Activated CD8-positive, alpha-beta memory T cell treated with anti-CD3 and anti-CD28 coated beads, Interleukin-2, amount 10 ng/mL, durations not matched to agents 7 days and 5 days (primary cell): ENCODE measurements around the gene MYOZ3. TPM values are rescaled to one million over a fixed set of nuclear protein-coding genes. Genes with fewer than 3 reads are reported as not detected.

ENCODE experiments used
- ATAC-seq: fragments of 150-1000 bp; cut with Tn5 transposase; one replicate; pipeline ENCODE4 v1.10.0; 2021; ENCODE audit warnings: moderate library complexity
- CTCF ChIA-PET: fragments of 350-600 bp; sonication (Branson Sonifier 250); formaldehyde crosslinking; loops from one replicate; lab custom pipeline; 2021; ENCODE audit warnings: antibody characterized with exemption; lab: Charles Lee
- DNase-seq: peaks from one replicate; pipeline ENCODE4 v3.0.0-alpha.2; 2020
- H3K27ac Mint-ChIP-seq: one replicate; pipeline ENCODE4 v1.8.0; 2021; ENCODE audit warnings: mild to moderate bottlenecking, mixed read lengths
- H3K27me3 Mint-ChIP-seq: one replicate; pipeline ENCODE4 v1.8.0; 2021; ENCODE audit warnings: mixed read lengths
- H3K36me3 Mint-ChIP-seq: one replicate; pipeline ENCODE4 v1.8.0; 2021; ENCODE audit warnings: mild to moderate bottlenecking, mixed read lengths
- H3K4me1 Mint-ChIP-seq: one replicate; pipeline ENCODE4 v1.8.0; 2021; ENCODE audit warnings: mixed read lengths
- H3K4me3 Mint-ChIP-seq: one replicate; pipeline ENCODE4 v1.8.0; 2021; ENCODE audit warnings: mild to moderate bottlenecking, moderate library complexity, mixed read lengths
- H3K9me3 Mint-ChIP-seq: one replicate; pipeline ENCODE4 v1.8.0; 2022; ENCODE audit warnings: low read depth, mixed read lengths
- total RNA-seq, 2 experiments: library from RNA; stranded (reverse); gene quantifications; one replicate each; pipeline ENCODE4 v1.2.3, GENCODE V29; 2021

Gene MYOZ3
- total RNA-seq, 2 experiments from 2014 or later = not detected

DNA sequence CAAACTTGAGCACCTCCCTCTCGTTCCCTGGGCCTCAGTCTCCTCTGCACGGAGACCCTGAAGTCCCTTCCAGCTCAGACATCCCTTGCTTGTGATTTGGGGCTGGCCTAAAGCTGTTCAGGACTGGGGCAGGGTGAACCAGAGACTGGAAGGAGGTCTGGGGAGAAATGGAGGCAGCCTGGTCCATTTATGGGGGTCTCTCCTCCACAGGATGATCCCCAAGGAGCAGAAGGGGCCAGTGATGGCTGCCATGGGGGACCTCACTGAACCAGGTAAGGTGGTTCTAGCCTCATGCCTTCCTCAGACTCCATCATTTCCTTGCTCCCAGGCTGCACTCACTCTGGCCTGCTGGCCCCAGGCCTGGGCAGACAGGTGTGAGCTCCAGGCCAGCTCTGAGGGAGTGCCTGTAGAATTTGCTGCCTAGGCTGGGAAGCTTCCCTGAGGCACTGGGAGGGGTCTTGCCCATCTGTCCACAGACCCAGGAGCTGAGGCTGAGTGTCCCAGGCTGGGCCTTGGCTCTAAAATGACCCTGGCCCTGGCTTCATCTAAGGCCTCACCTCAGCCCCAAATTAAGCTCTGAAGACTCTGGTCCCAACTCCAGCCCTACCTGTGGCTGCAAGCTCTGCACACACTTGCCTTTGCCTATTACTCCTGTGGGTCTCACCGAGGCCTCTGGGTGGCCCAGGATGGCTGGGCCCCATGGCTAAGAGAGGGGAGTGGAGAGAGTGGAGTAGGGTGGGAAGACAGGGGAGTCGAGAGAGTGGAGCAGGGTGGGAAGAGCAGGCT, 1.9 kb downstream of the MYOZ3 start:
- H3K36me3 Mint-ChIP-seq = no peaks in the 10 kb centered on the region
- H3K9me3 Mint-ChIP-seq = no peaks in the 10 kb centered on the region
- no peak overlapping the region for H3K4me3 Mint-ChIP-seq
- no peak for ATAC-seq
- no peak for DNase-seq
- H3K4me1 Mint-ChIP-seq = no peaks in the 10 kb centered on the region
- peaks cover 13% of the 10 kb centered on the region for H3K27me3 Mint-ChIP-seq
- H3K27ac Mint-ChIP-seq = no peak overlapping the region
- CTCF ChIA-PET = interaction anchor here (1.0 to 1.5 kb wide), 2 partner anchors 10 to 20 kb away, joined by 3 read pairs; no protein-coding TSS in a partner anchor

GRCh38 chr5:150663936-150664335, 2.9 kb downstream of the MYOZ3 start:
- H3K27ac Mint-ChIP-seq = no peak overlapping the region
- H3K36me3 Mint-ChIP-seq = no peaks in the 10 kb centered on the region
- H3K4me3 Mint-ChIP-seq = no peak overlapping the region
- no peaks in the 10 kb centered on the region for H3K9me3 Mint-ChIP-seq
- no peaks in the 10 kb centered on the region for H3K4me1 Mint-ChIP-seq
- CTCF ChIA-PET = interaction anchor here (1.0 to 1.5 kb wide), 2 partner anchors 9 to 21 kb away, joined by 3 read pairs; no protein-coding TSS in a partner anchor
- peaks cover 12% of the 10 kb centered on the region for H3K27me3 Mint-ChIP-seq
- no peak for DNase-seq
- ATAC-seq = no peak

DNA sequence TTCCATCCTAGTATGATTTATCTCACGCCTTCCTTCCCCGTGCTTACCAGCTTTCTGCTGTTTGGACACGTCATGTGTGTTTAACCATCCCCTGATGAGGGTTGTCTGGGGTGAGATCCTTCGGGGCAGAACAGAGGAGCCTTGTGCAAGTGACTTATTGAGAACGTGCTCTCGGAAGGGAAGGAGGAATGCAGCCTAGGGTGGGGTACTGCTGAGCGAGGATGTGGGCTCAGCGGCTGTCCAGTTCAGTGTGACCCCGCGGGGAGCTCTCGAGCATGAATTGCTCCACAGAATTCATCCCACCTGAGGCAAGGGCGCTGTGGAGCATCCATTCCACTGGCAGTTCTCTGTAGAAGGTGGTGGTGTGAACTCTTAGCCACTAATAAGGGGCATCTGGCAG, 4.0 kb downstream of the MYOZ3 start:
- no peaks in the 10 kb centered on the region for H3K4me1 Mint-ChIP-seq
- CTCF ChIA-PET = no interaction called here
- no peak overlapping the region for H3K27ac Mint-ChIP-seq

DNA sequence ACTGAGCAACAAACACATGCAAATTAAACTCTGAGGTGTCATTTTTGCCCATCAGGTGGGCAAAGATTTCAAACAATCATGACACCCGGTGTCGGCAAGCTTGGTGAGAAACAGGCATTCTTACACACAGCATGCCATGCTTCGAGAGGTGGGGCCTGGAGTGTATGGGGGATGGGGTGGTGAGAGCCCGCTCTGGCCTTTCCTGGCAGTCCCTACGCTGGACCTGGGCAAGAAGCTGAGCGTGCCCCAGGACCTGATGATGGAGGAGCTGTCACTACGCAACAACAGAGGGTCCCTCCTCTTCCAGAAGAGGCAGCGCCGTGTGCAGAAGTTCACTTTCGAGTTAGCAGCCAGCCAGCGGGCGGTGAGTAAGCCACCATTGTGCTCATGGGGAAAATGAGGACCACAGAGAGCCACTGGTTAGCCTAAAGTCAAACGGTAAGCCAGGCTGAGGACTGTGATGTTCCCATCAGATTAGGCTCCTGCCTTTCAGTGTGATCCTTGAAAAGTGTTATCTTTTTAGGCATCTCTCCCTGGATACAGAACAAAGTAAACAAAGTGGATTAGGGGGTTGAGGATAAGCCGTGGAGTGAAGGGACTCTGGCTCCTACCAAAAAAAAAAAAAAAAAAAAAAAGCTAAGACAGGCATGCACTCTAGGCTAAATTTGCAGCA, 9.4 kb downstream of the MYOZ3 start:
- Mint-ChIP-seq H3K36me3 (no peaks in the 10 kb centered on the region), H3K27ac (no peak overlapping the region), H3K4me1 (peaks cover 4% of the 10 kb centered on the region), H3K4me3 (no peak overlapping the region), H3K27me3 (peaks cover 25% of the 10 kb centered on the region), H3K9me3 (no peaks in the 10 kb centered on the region)
- CTCF ChIA-PET = no interaction called here
- ATAC-seq (no peak), DNase-seq (no peak)

More for the DNA sequence above, 4.0 kb downstream of the MYOZ3 start:
- Mint-ChIP-seq H3K4me3 (no peak overlapping the region), H3K36me3 (no peaks in the 10 kb centered on the region), H3K27me3 (peaks cover 15% of the 10 kb centered on the region), H3K9me3 (no peaks in the 10 kb centered on the region)
- no peak for ATAC-seq
- DNase-seq = no peak

DNA sequence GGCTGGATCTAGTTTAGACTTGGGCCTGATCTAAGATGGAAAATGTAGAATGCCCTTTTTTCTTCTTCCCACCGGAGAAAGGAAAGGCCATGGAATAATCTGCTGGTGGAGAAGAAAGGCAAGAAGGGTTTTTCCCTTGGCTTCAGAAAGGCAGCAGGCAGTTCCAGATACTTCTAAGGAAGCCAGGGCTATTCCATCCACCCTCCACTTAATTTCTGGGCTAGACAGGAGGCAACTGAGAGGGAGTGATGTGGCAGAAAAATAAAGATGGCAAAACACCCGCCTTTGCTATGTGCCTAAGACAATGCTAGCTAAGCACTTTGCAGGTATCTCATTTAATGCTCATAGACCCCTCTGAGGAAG, 9.9 kb downstream of the MYOZ3 start:
- DNase-seq (no peak), ATAC-seq (no peak)
- no peaks in the 10 kb centered on the region for H3K36me3 Mint-ChIP-seq
- H3K9me3 Mint-ChIP-seq = no peaks in the 10 kb centered on the region
- H3K4me3 Mint-ChIP-seq = no peak overlapping the region
- no peak overlapping the region for H3K27ac Mint-ChIP-seq
- peaks cover 25% of the 10 kb centered on the region for H3K27me3 Mint-ChIP-seq
- CTCF ChIA-PET = interaction anchor here (1.0 to 1.1 kb wide), 3 partner anchors 10 to 108 kb away, joined by 3 to 4 read pairs (median 3); partner anchors contain the start of genes MYOZ3 and SMIM3
- H3K4me1 Mint-ChIP-seq = peaks cover 4% of the 10 kb centered on the region

GRCh38 chr5:150671509-150672236, 10.6 kb downstream of the MYOZ3 start:
- H3K27me3 Mint-ChIP-seq = peaks cover 25% of the 10 kb centered on the region
- peaks cover 4% of the 10 kb centered on the region for H3K4me1 Mint-ChIP-seq
- peak overlapping the region; percentile 65 for H3K4me3 Mint-ChIP-seq
- ATAC-seq (peak; percentile 64), DNase-seq (peak; percentile 36)
- CTCF ChIA-PET = interaction anchor here (1.0 to 1.3 kb wide), 4 partner anchors 8 to 107 kb away, joined by 3 to 4 read pairs (median 3); partner anchors contain the start of genes MYOZ3 and SMIM3
- H3K9me3 Mint-ChIP-seq = no peaks in the 10 kb centered on the region
- H3K27ac Mint-ChIP-seq = no peak overlapping the region
- H3K36me3 Mint-ChIP-seq = no peaks in the 10 kb centered on the region

DNA sequence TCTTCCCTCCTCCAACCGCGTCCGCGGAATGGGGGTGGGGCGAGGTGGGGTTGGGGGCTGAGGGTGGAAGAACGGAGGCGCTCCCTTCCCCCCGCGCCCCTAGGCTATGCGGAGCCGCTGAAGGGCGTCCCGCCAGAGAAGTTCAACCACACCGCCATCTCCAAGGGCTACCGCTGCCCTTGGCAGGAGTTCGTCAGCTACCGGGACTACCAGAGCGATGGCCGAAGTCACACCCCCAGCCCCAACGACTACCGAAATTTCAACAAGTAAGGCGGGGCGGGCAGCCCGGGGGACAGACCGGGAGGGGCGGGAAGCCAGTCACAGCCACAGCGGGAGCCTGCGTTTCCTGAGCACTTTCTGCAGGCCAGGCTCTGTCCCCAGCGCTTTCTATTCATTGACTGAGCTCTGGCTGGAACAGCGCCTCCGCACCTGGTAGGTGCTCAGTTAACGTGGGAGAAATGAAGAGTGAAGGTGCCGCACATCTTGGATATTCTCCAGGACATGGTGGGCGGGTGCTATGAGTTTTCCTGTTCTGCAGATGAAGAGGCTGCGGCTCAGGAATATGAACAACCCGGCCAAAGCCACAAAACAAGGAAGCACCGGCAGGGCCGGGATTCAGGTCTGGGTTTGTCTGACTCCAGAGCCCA, 11.3 kb downstream of the MYOZ3 start:
- H3K9me3 Mint-ChIP-seq = no peaks in the 10 kb centered on the region
- H3K36me3 Mint-ChIP-seq = no peaks in the 10 kb centered on the region
- no peak overlapping the region for H3K27ac Mint-ChIP-seq
- CTCF ChIA-PET = interaction anchor here (0.9 to 1.3 kb wide), 3 partner anchors 9 to 12 kb away, joined by 3 to 4 read pairs (median 3); partner anchors contain the start of gene MYOZ3
- DNase-seq (peak; percentile 43), ATAC-seq (peak; percentile 62)
- H3K4me1 Mint-ChIP-seq = peaks cover 4% of the 10 kb centered on the region
- peak overlapping the region; percentile 65 for H3K4me3 Mint-ChIP-seq
- peaks cover 25% of the 10 kb centered on the region for H3K27me3 Mint-ChIP-seq

DNA sequence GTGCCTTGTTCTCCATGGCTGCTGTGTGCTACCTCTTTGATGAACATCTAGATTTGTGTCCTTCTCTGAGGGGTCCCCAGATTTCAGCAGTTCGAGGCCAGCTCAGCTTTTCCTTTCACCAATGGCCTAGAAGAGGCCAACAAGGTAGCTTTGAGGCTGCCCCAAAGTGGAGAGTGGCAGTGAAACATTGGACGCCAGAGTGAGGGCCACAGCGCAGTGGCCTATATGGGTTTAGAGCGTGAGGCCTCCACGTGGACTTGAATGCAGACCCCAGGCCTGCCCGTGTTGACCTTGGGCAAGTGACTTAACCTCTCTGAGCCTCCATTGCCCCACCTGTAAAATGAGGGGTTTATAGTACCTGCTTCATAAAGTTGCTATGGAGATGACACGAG, 11.8 kb downstream of the MYOZ3 start:
- Mint-ChIP-seq H3K27me3 (peaks cover 25% of the 10 kb centered on the region), H3K4me3 (no peak overlapping the region), H3K27ac (no peak overlapping the region), H3K9me3 (no peaks in the 10 kb centered on the region), H3K36me3 (no peaks in the 10 kb centered on the region), H3K4me1 (peaks cover 4% of the 10 kb centered on the region)
- CTCF ChIA-PET = interaction anchor here (0.9 to 1.3 kb wide), 2 partner anchors 10 to 12 kb away, joined by 3 read pairs; no protein-coding TSS in a partner anchor
- DNase-seq (no peak), ATAC-seq (no peak)

DNA sequence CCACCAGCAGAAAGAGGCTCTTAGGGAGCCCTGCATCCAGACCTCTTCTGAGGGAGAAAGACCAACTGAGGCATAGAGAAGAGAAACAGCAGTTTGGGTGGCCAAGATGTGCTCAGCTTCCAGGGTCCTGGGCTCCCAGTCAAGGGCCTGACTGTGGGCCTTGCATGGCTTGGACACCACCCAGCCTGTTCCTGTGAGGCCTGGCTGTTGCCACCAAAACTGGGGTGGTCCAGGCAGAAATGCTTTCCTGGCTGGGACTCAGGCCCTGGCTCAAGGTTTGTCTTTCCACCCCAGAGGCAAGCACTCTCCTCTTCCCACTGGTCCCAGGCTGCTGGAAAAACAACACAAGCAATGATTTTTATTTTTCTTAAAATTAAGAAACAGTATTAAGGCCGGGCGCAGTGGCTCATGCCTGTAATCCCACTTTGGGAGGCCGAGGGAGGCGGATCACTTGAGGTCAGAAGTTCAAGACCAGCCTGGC, 13.3 kb downstream of the MYOZ3 start:
- peaks cover 4% of the 10 kb centered on the region for H3K4me1 Mint-ChIP-seq

GRCh38 chr5:150675069-150675468, 14.0 kb downstream of the MYOZ3 start:
- Mint-ChIP-seq H3K27me3 (peaks cover 23% of the 10 kb centered on the region), H3K27ac (no peak overlapping the region), H3K4me1 (peaks cover 4% of the 10 kb centered on the region), H3K4me3 (no peak overlapping the region), H3K36me3 (no peaks in the 10 kb centered on the region), H3K9me3 (no peaks in the 10 kb centered on the region)
- CTCF ChIA-PET = interaction anchor here (0.8 kb wide), 1 partner anchor 34 kb away, joined by 3 read pairs; no protein-coding TSS in a partner anchor
- DNase-seq (no peak), ATAC-seq (no peak)

More for the DNA sequence above, 13.3 kb downstream of the MYOZ3 start:
- no peak overlapping the region for H3K4me3 Mint-ChIP-seq
- H3K27ac Mint-ChIP-seq = no peak overlapping the region
- ATAC-seq (no peak), DNase-seq (no peak)
- H3K27me3 Mint-ChIP-seq = peaks cover 25% of the 10 kb centered on the region
- CTCF ChIA-PET = no interaction called here
- no peaks in the 10 kb centered on the region for H3K9me3 Mint-ChIP-seq
- no peaks in the 10 kb centered on the region for H3K36me3 Mint-ChIP-seq

DNA sequence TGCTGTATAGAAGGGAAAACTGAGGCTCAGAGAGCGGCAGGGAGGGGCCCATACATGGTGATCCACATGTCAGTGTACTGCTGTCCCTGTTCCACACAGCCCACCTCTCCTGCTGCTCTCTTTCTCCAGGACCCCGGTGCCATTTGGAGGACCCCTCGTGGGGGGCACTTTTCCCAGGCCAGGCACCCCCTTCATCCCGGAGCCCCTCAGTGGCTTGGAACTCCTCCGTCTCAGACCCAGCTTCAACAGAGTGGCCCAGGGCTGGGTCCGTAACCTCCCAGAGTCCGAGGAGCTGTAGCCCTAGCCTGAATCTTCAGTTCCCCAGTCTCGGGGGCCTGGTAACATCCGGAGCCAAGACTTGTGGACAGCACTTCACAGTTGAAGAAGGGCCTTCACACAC, 15.5 kb downstream of the MYOZ3 start:
- H3K36me3 Mint-ChIP-seq = no peaks in the 10 kb centered on the region
- H3K4me3 Mint-ChIP-seq = no peak overlapping the region
- peaks cover 4% of the 10 kb centered on the region for H3K4me1 Mint-ChIP-seq
- H3K9me3 Mint-ChIP-seq = no peaks in the 10 kb centered on the region
- DNase-seq = no peak
- no peak overlapping the region for H3K27ac Mint-ChIP-seq
- CTCF ChIA-PET = no interaction called here
- H3K27me3 Mint-ChIP-seq = peaks cover 8% of the 10 kb centered on the region
- ATAC-seq = no peak

DNA sequence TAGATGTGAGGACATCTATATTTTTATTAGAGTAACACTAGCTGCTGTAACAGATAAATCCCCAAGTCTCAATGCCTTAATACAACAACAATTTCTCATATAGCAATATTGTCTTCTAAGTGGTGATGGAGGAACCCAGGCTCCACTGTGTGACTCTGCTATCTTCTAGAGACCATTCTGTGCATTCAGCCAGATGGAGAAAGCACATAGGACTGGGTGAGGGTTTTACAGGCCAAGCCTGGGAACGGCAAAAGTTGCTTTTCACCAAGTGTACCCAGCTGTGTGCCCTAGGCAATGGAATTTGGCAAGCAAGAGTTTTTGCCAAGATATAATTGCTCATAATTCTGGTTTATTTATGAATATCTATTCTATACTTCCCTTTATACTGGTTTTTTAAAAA, 28.1 kb downstream of the MYOZ3 start:
- no peak overlapping the region for H3K27ac Mint-ChIP-seq
- H3K9me3 Mint-ChIP-seq = no peaks in the 10 kb centered on the region
- H3K4me3 Mint-ChIP-seq = no peak overlapping the region
- no peaks in the 10 kb centered on the region for H3K27me3 Mint-ChIP-seq
- CTCF ChIA-PET = no interaction called here
- H3K36me3 Mint-ChIP-seq = peaks cover 28% of the 10 kb centered on the region
- ATAC-seq = no peak
- H3K4me1 Mint-ChIP-seq = no peaks in the 10 kb centered on the region
- DNase-seq = no peak
